HG03045 (cell line): Measurements from ENCODE around the gene ACTR6.
"Not testable (repeated sequence)": the region's sequence is repeated elsewhere in the genome, so short reads cannot be mapped to it uniquely, and the experiment has no call there.

Source experiments
- ATAC-seq: cut with Tn5 transposase; IDR thresholded peaks from one replicate; pipeline ENCODE4 v1.9.1; 2021; ENCODE audit warnings: mild to moderate bottlenecking, moderate library complexity; ENCODE audit not compliant: unreplicated experiment

Gene ACTR6

GRCh38 chr12:100219328-100220109, 18.9 kb downstream of the ACTR6 start:
- no peak for ATAC-seq

- no peak for ATAC-seq
Measured at GRCh38 chr12:100221523-100221922, 20.9 kb downstream of the ACTR6 start.

GRCh38 chr12:100222173-100222572, 21.6 kb downstream of the ACTR6 start:
- ATAC-seq = not testable (repeated sequence)

- no peak for ATAC-seq
Measured at GRCh38 chr12:100225491-100225890, 24.9 kb downstream of the ACTR6 start.

- ATAC-seq = no peak
Measured at GRCh38 chr12:100229036-100229635, 28.5 kb downstream of the ACTR6 start.

GRCh38 chr12:100229876-100230275, 29.3 kb downstream of the ACTR6 start:
- no peak for ATAC-seq

- not testable (repeated sequence) for ATAC-seq
Measured at GRCh38 chr12:100231873-100232272, 31.3 kb downstream of the ACTR6 start.

- ATAC-seq = no peak
Measured at GRCh38 chr12:100234166-100234565, 33.6 kb downstream of the ACTR6 start.

GRCh38 chr12:100234591-100235304, 34.1 kb downstream of the ACTR6 start:
- no peak for ATAC-seq

- no peak for ATAC-seq
Measured at GRCh38 chr12:100238801-100239200, 38.2 kb downstream of the ACTR6 start.

- no peak for ATAC-seq
Measured at GRCh38 chr12:100239589-100239988, 39.0 kb downstream of the ACTR6 start.

GRCh38 chr12:100243137-100243536, 42.5 kb downstream of the ACTR6 start:
- ATAC-seq = no peak

- ATAC-seq = no peak
Measured at GRCh38 chr12:100247765-100248164, 47.1 kb downstream of the ACTR6 start.

GRCh38 chr12:100248886-100249285, 48.3 kb downstream of the ACTR6 start:
- ATAC-seq = no peak

- ATAC-seq = no peak
Measured at GRCh38 chr12:100249941-100250340, 49.3 kb downstream of the ACTR6 start.

- ATAC-seq = no peak
Measured at GRCh38 chr12:100251917-100252316, 51.3 kb downstream of the ACTR6 start.

GRCh38 chr12:100253437-100253836, 52.8 kb downstream of the ACTR6 start:
- no peak for ATAC-seq

- no peak for ATAC-seq
Measured at GRCh38 chr12:100254876-100255275, 54.3 kb downstream of the ACTR6 start.

GRCh38 chr12:100258127-100258526, 57.5 kb downstream of the ACTR6 start:
- ATAC-seq = no peak

- ATAC-seq = no peak
Measured at GRCh38 chr12:100263131-100263530, 62.5 kb downstream of the ACTR6 start.

- ATAC-seq = not testable (repeated sequence)
Measured at GRCh38 chr12:100265107-100265506, 64.5 kb downstream of the ACTR6 start.
